Heart right ventricle (tissue), 16 donors: ENCODE results near the gene VPS13D. TPM values are rescaled to one million over a fixed set of nuclear protein-coding genes. Genes with fewer than 3 reads are reported as not detected.

Experiments
- ATAC-seq, 8 donors: fragments of 200-7000 bp; cut with Tn5 transposase; one replicate each; pipeline ENCODE4 v1.9.1; 2020; ENCODE audit warnings: mild to moderate bottlenecking in 8 of 8, moderate library complexity in 8 of 8, moderate number of reproducible peaks in 1 of 8
- DNase-seq, 2 donors: peaks; one replicate each; pipeline ENCODE4 v3.0.0-alpha.2; 2020
- H3K27ac ChIP-seq, 10 donors: fragments of 200-600 bp; sonication (generic) in 2 of 10; one replicate each; pipeline versions ENCODE4 v1.5.0 to v1.8.0; 2020 to 2022; ENCODE audit warnings: mild to moderate bottlenecking in 3 of 10
- H3K27me3 ChIP-seq, 7 donors: fragments of 200-600 bp; one replicate each; pipeline ENCODE4 v1.8.0; 2021 to 2022; ENCODE audit warnings: mild to moderate bottlenecking in 2 of 7
- H3K36me3 ChIP-seq, 9 donors: fragments of 200-600 bp; sonication (generic) in 1 of 9; one replicate each; pipeline versions ENCODE4 v1.5.0 to v1.8.0; 2020 to 2022; ENCODE audit warnings: mild to moderate bottlenecking in 2 of 9
- H3K4me1 ChIP-seq, 9 donors: fragments of 200-600 bp; sonication (generic) in 1 of 9; one replicate each; pipeline versions ENCODE4 v1.5.0 to v1.8.0; 2020 to 2022; ENCODE audit warnings: mild to moderate bottlenecking in 4 of 9
- H3K4me3 ChIP-seq, 10 donors: fragments of 200-600 bp; sonication (generic) in 2 of 10; one replicate each; pipeline versions ENCODE4 v1.5.0 to v1.8.0; 2020 to 2022; ENCODE audit warnings: mild to moderate bottlenecking in 7 of 10, moderate library complexity in 2 of 10
- H3K9me3 ChIP-seq, 11 donors: fragments of 200-600 bp in 10 of 11; sonication (generic) in 2 of 11; one replicate each; pipeline versions ENCODE4 v1.5.0 to v1.8.0; 2013 to 2022; ENCODE audit warnings: mild to moderate bottlenecking in 2 of 11, control low read depth in 1 of 11, moderate library complexity in 1 of 11
- WGBS, 2 donors: extraction: QIAGEN DNeasy Blood & Tissue Kit; methylation state at CpG; one replicate each; pipeline ENCODE4 v1.1.7; 2013; ENCODE audit warnings: inconsistent platforms in 1 of 2; 5-methylcytosine and 5-hydroxymethylcytosine counted together
- intact Hi-C, 10 donors: fragments of 100-400 bp; cut with DNase I; formaldehyde crosslinking; loops; one replicate each; pipeline versions ENCODE4 v1.11.1 to v1.14.2; 2022
- polyA plus RNA-seq, 2 donors: library from polyadenylated mRNA; stranded (reverse); fragments of 200-250 nt; gene quantifications; one replicate each; pipeline ENCODE4 v1.2.3, GENCODE V29; 2013
- total RNA-seq, 10 donors: library from RNA; stranded (reverse); fragmentation: NEBNext Ultra II Directional in 3 of 10; extraction: Animal tissue kit (Norgen Biotek cat#: 25700) in 3 of 10; gene quantifications; one replicate each; pipeline versions ENCODE4 v1.2.1 to v1.2.4, GENCODE V29; 2021 to 2023
- TF ChIP-seq, protein P1 (sequence below), 9 donors: fragments of 200-600 bp; sonication (generic) in 2 of 9; IDR thresholded peaks; one replicate each; pipeline versions ENCODE4 v1.5.0 to v1.8.0; 2021 to 2022; ENCODE audit warnings: antibody characterized with exemption in 9 of 9, mild to moderate bottlenecking in 5 of 9, moderate library complexity in 1 of 9
- donor health status: Arrhythmogenic right ventricular cardiomyopathy.
- donor health status: ischemic (EF 13 %, LVEDD 7.1; RV severe dilation, severe dysfunction).
- donor health status: healthy with polysubstance abuse.
- donor health status: DM: no; HTN: yes; CAD: no.
- donor health status: DM: no; HTN: no; CAD: no.
- donor health status: ischemic (EF 25% LVEDD 6.9; RV normal size, moderate dysfunction).
- donor health status: ischemic (EF 25% LVEDD 5.7; RV mildly dilated, moderate dysfunction).
- donor health status: healthy.
- donor health status: DM: yes; HTN: yes; CAD: no.
- donor health status: Ischemic cardiomyopathy.
- donor health status: ischemic (EF 35%, LVEDD 5.7; RV mildly dilated, moderate dysfunction).
- donor health status: nonischemic (EF 11% LVEDD 7.7; RV severe dilation, severe dysfunction).
- donor health status: DM: yes; HTN: yes; CAD: no.
- donor health status: PGD.
- donor health status: ischemic (EF 29% LVEDD 5.4; RV normal size, mild dysfunction).
- donor health status: nonischemic (EF 23%, LVEDD 6.1; RV moderate dilation, normal function).

The VPS13D gene
- total and polyA plus RNA-seq, 12 donors = 36.9 to 161 (median 83.3) TPM

DNA sequence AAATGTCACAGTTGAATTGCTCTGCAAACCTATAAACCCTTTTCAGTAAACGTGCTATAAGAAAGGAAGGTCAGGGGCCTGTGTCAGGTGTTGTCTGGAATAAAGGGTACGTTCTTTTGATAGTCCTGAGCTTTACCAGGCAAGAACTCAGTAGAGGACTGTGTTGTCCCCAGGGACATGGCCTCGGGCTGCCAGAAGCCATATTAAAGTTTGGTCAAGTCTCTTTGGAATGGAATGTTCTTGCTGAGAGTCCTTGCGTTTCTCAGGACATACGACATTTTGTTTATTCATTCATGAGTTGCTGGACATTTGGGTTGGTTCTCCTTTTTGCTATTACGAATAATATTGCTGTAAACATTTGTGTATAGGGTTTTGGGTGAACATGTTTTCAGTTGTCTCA, 16.8 kb downstream of the VPS13D start:
- ATAC-seq (peak in 1 of 8 donors; percentile 30), DNase-seq (no peak)
- Histone ChIP-seq H3K27ac (no peak overlapping the region), H3K36me3 (peaks cover 0 to 100% (median 56%) of the 10 kb centered on the region in 9 donors), H3K9me3 (no peaks in the 10 kb centered on the region), H3K4me1 (no peaks in the 10 kb centered on the region), H3K4me3 (no peak overlapping the region), H3K27me3 (no peaks in the 10 kb centered on the region)
- intact Hi-C loops = no loop called here
- TF ChIP-seq, protein P1, sequence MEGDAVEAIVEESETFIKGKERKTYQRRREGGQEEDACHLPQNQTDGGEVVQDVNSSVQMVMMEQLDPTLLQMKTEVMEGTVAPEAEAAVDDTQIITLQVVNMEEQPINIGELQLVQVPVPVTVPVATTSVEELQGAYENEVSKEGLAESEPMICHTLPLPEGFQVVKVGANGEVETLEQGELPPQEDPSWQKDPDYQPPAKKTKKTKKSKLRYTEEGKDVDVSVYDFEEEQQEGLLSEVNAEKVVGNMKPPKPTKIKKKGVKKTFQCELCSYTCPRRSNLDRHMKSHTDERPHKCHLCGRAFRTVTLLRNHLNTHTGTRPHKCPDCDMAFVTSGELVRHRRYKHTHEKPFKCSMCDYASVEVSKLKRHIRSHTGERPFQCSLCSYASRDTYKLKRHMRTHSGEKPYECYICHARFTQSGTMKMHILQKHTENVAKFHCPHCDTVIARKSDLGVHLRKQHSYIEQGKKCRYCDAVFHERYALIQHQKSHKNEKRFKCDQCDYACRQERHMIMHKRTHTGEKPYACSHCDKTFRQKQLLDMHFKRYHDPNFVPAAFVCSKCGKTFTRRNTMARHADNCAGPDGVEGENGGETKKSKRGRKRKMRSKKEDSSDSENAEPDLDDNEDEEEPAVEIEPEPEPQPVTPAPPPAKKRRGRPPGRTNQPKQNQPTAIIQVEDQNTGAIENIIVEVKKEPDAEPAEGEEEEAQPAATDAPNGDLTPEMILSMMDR (IDR thresholded peaks at IDR 0.05) = no peak
- WGBS, 2 donors = 74 to 77% methylated on average over 6 of the region's 6 CpGs

DNA sequence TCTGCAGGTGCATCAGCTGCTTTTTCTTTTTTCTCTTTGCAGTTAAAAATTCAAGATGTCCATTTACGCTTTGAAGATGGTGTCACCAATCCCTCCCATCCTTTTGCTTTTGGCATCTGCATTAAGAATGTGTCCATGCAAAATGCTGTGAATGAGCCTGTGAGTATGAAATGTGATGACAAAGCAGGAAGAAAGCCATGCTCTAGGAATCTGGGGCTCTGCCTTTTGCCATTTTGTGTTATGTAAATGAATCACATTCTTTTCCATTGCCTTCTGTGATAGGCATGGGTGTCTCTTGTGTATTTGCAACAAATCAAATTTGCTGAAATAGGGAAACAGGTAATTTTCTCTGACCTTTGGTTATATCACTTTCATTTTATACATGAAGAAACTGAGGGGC, 19.4 kb downstream of the VPS13D start:
- ATAC-seq = no peak
- Histone ChIP-seq H3K9me3 (no peaks in the 10 kb centered on the region), H3K27ac (no peak overlapping the region), H3K4me3 (no peak overlapping the region), H3K36me3 (peaks cover 0 to 100% (median 76%) of the 10 kb centered on the region in 9 donors), H3K4me1 (no peaks in the 10 kb centered on the region), H3K27me3 (no peaks in the 10 kb centered on the region)
- WGBS, 2 donors = 81 to 97% methylated on average over 1 of the region's 1 CpG
- TF ChIP-seq, protein P1 (IDR thresholded peaks at IDR 0.05) = no peak
- intact Hi-C loops = no loop called here
- DNase-seq = no peak

DNA sequence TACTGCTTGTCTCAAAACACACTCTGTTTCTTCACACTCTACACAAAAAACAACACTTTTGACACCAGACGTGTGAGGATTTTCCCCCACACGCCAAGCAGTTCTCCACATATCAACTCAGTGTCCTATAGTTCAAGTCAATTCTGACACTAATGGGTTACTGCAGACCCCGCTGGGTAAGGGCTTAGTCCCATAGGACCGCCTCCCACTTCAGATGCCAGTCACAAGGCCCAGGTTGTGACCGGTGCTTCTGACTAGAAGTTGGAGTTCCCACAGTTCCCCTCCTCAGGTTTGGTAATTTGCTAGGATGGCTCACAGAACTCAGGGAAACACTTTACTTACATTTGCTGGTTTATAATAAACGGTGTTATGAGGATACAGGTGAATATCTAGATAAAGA, 19.9 kb downstream of the VPS13D start:
- intact Hi-C loops = no loop called here
- Histone ChIP-seq H3K4me1 (no peaks in the 10 kb centered on the region), H3K27ac (no peak overlapping the region), H3K36me3 (peaks cover 0 to 100% (median 75%) of the 10 kb centered on the region in 9 donors), H3K4me3 (no peak overlapping the region), H3K9me3 (no peaks in the 10 kb centered on the region), H3K27me3 (no peaks in the 10 kb centered on the region)
- WGBS, 2 donors = 69 to 81% methylated on average over 6 of the region's 6 CpGs
- TF ChIP-seq, protein P1 (IDR thresholded peaks at IDR 0.05) = no peak
- ATAC-seq (no peak), DNase-seq (no peak)

DNA sequence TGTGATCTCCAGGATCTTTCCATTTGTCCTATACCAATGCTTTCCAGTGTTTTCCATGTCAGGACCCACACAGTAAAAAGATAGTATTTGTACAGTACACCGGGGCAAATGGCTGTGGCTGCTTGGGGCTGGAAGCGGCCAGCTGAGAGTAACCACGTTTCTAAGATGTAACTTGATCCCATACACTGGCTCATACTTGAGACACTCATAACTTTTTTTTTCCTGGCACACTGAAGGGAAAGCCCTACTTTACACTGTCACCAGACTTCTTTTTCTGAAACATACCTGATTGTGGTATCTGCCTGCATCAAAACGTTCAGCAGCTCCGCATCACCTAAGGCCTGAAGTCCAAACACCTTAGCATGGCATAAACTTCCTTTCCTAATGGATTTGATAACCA, 21.6 kb downstream of the VPS13D start:
- H3K9me3 ChIP-seq = no peaks in the 10 kb centered on the region
- WGBS, 2 donors = 64 to 74% methylated on average over 5 of the region's 5 CpGs
- ATAC-seq = no peak
- no peaks in the 10 kb centered on the region for H3K27me3 ChIP-seq
- peaks cover 0 to 100% (median 69%) of the 10 kb centered on the region in 9 donors for H3K36me3 ChIP-seq
- no peak for DNase-seq
- TF ChIP-seq, protein P1 (IDR thresholded peaks at IDR 0.05) = no peak
- no peak overlapping the region for H3K4me3 ChIP-seq
- intact Hi-C loops = no loop called here
- H3K27ac ChIP-seq = no peak overlapping the region
- H3K4me1 ChIP-seq = no peaks in the 10 kb centered on the region
